ENCODE results near the gene TULP1.

- TF ChIP-seq, protein P1, sequence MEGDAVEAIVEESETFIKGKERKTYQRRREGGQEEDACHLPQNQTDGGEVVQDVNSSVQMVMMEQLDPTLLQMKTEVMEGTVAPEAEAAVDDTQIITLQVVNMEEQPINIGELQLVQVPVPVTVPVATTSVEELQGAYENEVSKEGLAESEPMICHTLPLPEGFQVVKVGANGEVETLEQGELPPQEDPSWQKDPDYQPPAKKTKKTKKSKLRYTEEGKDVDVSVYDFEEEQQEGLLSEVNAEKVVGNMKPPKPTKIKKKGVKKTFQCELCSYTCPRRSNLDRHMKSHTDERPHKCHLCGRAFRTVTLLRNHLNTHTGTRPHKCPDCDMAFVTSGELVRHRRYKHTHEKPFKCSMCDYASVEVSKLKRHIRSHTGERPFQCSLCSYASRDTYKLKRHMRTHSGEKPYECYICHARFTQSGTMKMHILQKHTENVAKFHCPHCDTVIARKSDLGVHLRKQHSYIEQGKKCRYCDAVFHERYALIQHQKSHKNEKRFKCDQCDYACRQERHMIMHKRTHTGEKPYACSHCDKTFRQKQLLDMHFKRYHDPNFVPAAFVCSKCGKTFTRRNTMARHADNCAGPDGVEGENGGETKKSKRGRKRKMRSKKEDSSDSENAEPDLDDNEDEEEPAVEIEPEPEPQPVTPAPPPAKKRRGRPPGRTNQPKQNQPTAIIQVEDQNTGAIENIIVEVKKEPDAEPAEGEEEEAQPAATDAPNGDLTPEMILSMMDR (conservative IDR thresholded peaks at IDR 0.05; ENCODE audit: low read depth, low read length), result no peak
- TF ChIP-seq EZH2 (IDR thresholded peaks at IDR 0.05; ENCODE audit: borderline replicate concordance, low read depth, low read length, poor library complexity, severe bottlenecking), result no peak
Measured at GRCh38 chr6:35512740-35513139, at the start of gene TULP1.

Data from A673 (cell line).